H9 (cell line): ENCODE data around the gene USPL1. TPM values are rescaled to one million over a fixed set of nuclear protein-coding genes. Genes with fewer than 3 reads are reported as not detected.

Source experiments
- DNase-seq: peaks from one replicate; pipeline ENCODE4 v3.0.0-alpha.2; 2017
- H2AFZ ChIP-seq: one replicate; pipeline ENCODE4 v1.6.1; 2013; ENCODE audit warnings: mild to moderate bottlenecking, low read length, control low read depth, moderate library complexity
- H2AK5ac ChIP-seq: 2 replicates; pipeline ENCODE4 v1.6.1; 2013; ENCODE audit warnings: low read length, control low read depth, mixed read lengths; ENCODE audit not compliant: insufficient read length
- H2BK120ac ChIP-seq: one replicate; pipeline ENCODE4 v1.6.1; 2013; ENCODE audit warnings: low read depth, mild to moderate bottlenecking, low read length, control low read depth, inconsistent platforms; ENCODE audit not compliant: poor library complexity, severe bottlenecking
- H2BK12ac ChIP-seq: 2 replicates; pipeline ENCODE4 v1.6.1; 2013; ENCODE audit warnings: low read length, control low read depth, mixed read lengths, low read depth; ENCODE audit not compliant: insufficient read length
- H2BK15ac ChIP-seq: 2 replicates; pipeline ENCODE4 v1.6.1; 2013; ENCODE audit warnings: low read depth, low read length, control low read depth
- H2BK20ac ChIP-seq: one replicate; pipeline ENCODE4 v1.6.1; 2013; ENCODE audit warnings: low read depth, mild to moderate bottlenecking, low read length, control low read depth, inconsistent platforms; ENCODE audit not compliant: poor library complexity, severe bottlenecking
- H2BK5ac ChIP-seq: 2 replicates; pipeline ENCODE4 v1.6.1; 2013; ENCODE audit warnings: low read length, control low read depth, mixed read lengths; ENCODE audit not compliant: insufficient read length
- H3K14ac ChIP-seq: 2 replicates; pipeline ENCODE4 v1.6.1; 2013; ENCODE audit warnings: low read length, control low read depth; ENCODE audit not compliant: insufficient read depth
- H3K18ac ChIP-seq: 2 replicates; pipeline ENCODE4 v1.6.1; 2013; ENCODE audit warnings: low read depth, mild to moderate bottlenecking, mixed read lengths, low read length, control low read depth; ENCODE audit not compliant: insufficient read length
- H3K23ac ChIP-seq: 2 replicates; pipeline ENCODE4 v1.6.1; 2013; ENCODE audit warnings: low read length, control low read depth, mixed read lengths, low read depth; ENCODE audit not compliant: insufficient read length
- H3K23me2 ChIP-seq: 2 replicates; pipeline ENCODE4 v1.6.1; 2013; ENCODE audit warnings: low read depth, mild to moderate bottlenecking, mixed read lengths, low read length, control low read depth; ENCODE audit not compliant: insufficient read length, poor library complexity, severe bottlenecking
- H3K27ac ChIP-seq: 2 replicates; pipeline ENCODE4 v1.5.1; 2013; ENCODE audit warnings: low read length, control low read depth, mixed read lengths, low read depth; ENCODE audit not compliant: insufficient read length
- H3K27me3 ChIP-seq: 2 replicates; pipeline ENCODE4 v1.6.1; 2013; ENCODE audit warnings: low read length, control low read depth, inconsistent platforms; ENCODE audit not compliant: insufficient read depth
- H3K4ac ChIP-seq: 2 replicates; pipeline ENCODE4 v1.6.1; 2013; ENCODE audit warnings: low read depth, mild to moderate bottlenecking, control low read depth, inconsistent platforms, low read length, moderate library complexity
- H3K4me1 ChIP-seq: 2 replicates; pipeline ENCODE4 v1.6.1; 2013; ENCODE audit warnings: low read length, control low read depth, inconsistent platforms; ENCODE audit not compliant: insufficient read depth
- H3K4me2 ChIP-seq: 2 replicates; pipeline ENCODE4 v1.6.1; 2013; ENCODE audit warnings: low read length, control low read depth, mixed read lengths; ENCODE audit not compliant: insufficient read length, insufficient read depth
- H3K56ac ChIP-seq: 2 replicates; pipeline ENCODE4 v1.6.1; 2013; ENCODE audit warnings: low read depth, mild to moderate bottlenecking, mixed read lengths, low read length, control low read depth; ENCODE audit not compliant: insufficient read length
- H3K79me1 ChIP-seq: 2 replicates; pipeline ENCODE4 v1.6.1; 2013; ENCODE audit warnings: low read depth, mild to moderate bottlenecking, moderate library complexity, low read length, control low read depth, inconsistent platforms; ENCODE audit not compliant: insufficient read depth, poor library complexity, severe bottlenecking
- H3K79me2 ChIP-seq: 2 replicates; pipeline ENCODE4 v1.6.1; 2013; ENCODE audit warnings: low read length, control low read depth, inconsistent platforms; ENCODE audit not compliant: insufficient read depth
- H3K9ac ChIP-seq: 2 replicates; pipeline ENCODE4 v1.6.1; 2013; ENCODE audit warnings: low read length, control low read depth, mixed read lengths; ENCODE audit not compliant: insufficient read length; ENCODE audit errors: extremely low read depth
- H3K9me3 ChIP-seq: one replicate; pipeline ENCODE4 v1.6.1; 2013; ENCODE audit warnings: low read depth, low read length, inconsistent platforms; ENCODE audit not compliant: control insufficient read depth
- H3T11ph ChIP-seq: one replicate; pipeline ENCODE4 v1.6.1; 2013; ENCODE audit warnings: mild to moderate bottlenecking, low read length, control low read depth, inconsistent platforms
- H4K20me1 ChIP-seq: one replicate; pipeline ENCODE4 v1.6.1; 2013; ENCODE audit not compliant: control insufficient read depth, insufficient read length, insufficient read depth
- H4K5ac ChIP-seq: 2 replicates; pipeline ENCODE4 v1.6.1; 2013; ENCODE audit warnings: low read depth, mild to moderate bottlenecking, mixed read lengths, low read length, control low read depth; ENCODE audit not compliant: insufficient read length
- H4K8ac ChIP-seq: replicated peaks from 2 replicates; pipeline ENCODE4 v1.6.1; 2013; ENCODE audit warnings: low read length, control low read depth, mixed read lengths, low read depth; ENCODE audit not compliant: insufficient read length
- H4K91ac ChIP-seq: 2 replicates; pipeline ENCODE4 v1.6.1; 2013; ENCODE audit warnings: low read depth, mild to moderate bottlenecking, moderate library complexity, mixed read lengths, low read length, control low read depth; ENCODE audit not compliant: insufficient read length
- H3K27ac Mint-ChIP-seq, 3 experiments: 2 replicates in 2 of 3; 3 replicates in 1 of 3; pipeline ENCODE4 v1.8.0; 2020 to 2021; ENCODE audit warnings: mixed read lengths in 3 of 3, mild to moderate bottlenecking in 1 of 3, moderate library complexity in 1 of 3
- H3K27me3 Mint-ChIP-seq: 2 replicates; pipeline ENCODE4 v1.8.0; 2021; ENCODE audit warnings: low read depth, mild to moderate bottlenecking, moderate library complexity, mixed read lengths
- H3K36me3 Mint-ChIP-seq, 3 experiments: 2 replicates in 2 of 3; 3 replicates in 1 of 3; pipeline ENCODE4 v1.8.0; 2020 to 2021; ENCODE audit warnings: low read depth in 3 of 3, mixed read lengths in 3 of 3; ENCODE audit not compliant: insufficient read depth in 1 of 3
- H3K4me1 Mint-ChIP-seq, 2 experiments: 2 replicates each; pipeline ENCODE4 v1.8.0; 2020; ENCODE audit warnings: mixed read lengths in 2 of 2
- H3K4me3 Mint-ChIP-seq, 2 experiments: 2 replicates in 1 of 2; 3 replicates in 1 of 2; pipeline ENCODE4 v1.8.0; 2020 to 2021; ENCODE audit warnings: mild to moderate bottlenecking in 2 of 2, mixed read lengths in 2 of 2, moderate library complexity in 1 of 2
- H3K9me3 Mint-ChIP-seq, 2 experiments: 2 replicates in 1 of 2; 3 replicates in 1 of 2; pipeline ENCODE4 v1.8.0; 2020; ENCODE audit warnings: mild to moderate bottlenecking in 2 of 2, mixed read lengths in 2 of 2, moderate library complexity in 1 of 2
- WGBS: extraction: QIAGEN DNeasy Blood & Tissue Kit; methylation state at CpG from one replicate; pipeline ENCODE4 v1.1.7; 2013; ENCODE audit warnings: missing lambda C conversion rate, low lambda C conversion rate, mixed read lengths; ENCODE audit not compliant: insufficient read length; ENCODE audit errors: extremely low coverage; 5-methylcytosine and 5-hydroxymethylcytosine counted together
- total RNA-seq: library from RNA; stranded (reverse); gene quantifications from 2 replicates; pipeline ENCODE4 v1.2.1, GENCODE V29; 2021
- TF ChIP-seq, protein P1 (sequence below): fragments of 200-600 bp; sonication (generic); conservative IDR thresholded peaks from 3 replicates; pipeline ENCODE4 v1.8.0; 2021; ENCODE audit warnings: antibody characterized with exemption, mild to moderate bottlenecking

The USPL1 gene
- total RNA-seq, 1 experiment from 2014 or later: 17.6 TPM

- Histone ChIP-seq H2AFZ (no peak overlapping the region), H2BK20ac (no peak overlapping the region), H3K23me2 (no peaks in the 10 kb centered on the region), H3K4me2 (no peak overlapping the region), H4K8ac (no peak overlapping the region), H3K9ac (no peak overlapping the region), H2AK5ac (no peak overlapping the region), H2BK15ac (no peak overlapping the region), H3K4ac (no peak overlapping the region), H3K4me1 (no peaks in the 10 kb centered on the region; the same call in 1 of the 2 replicates), H4K20me1 (no peaks in the 10 kb centered on the region), H3K27me3 (no peaks in the 10 kb centered on the region), H3K23ac (no peak overlapping the region), H3K18ac (no peak overlapping the region), H2BK12ac (no peak overlapping the region), H4K5ac (no peak overlapping the region), H3K56ac (no peak overlapping the region), H3K14ac (no peak overlapping the region), H3T11ph (no peak overlapping the region), H2BK120ac (no peak overlapping the region), H3K9me3 (no peaks in the 10 kb centered on the region), H3K79me1 (no peaks in the 10 kb centered on the region), H3K79me2 (no peaks in the 10 kb centered on the region), H4K91ac (no peak overlapping the region), H3K27ac (no peak overlapping the region), H2BK5ac (no peak overlapping the region)
- Mint-ChIP-seq H3K36me3 (no peaks in the 10 kb centered on the region), H3K9me3 (peaks cover 0 to 3% of the 10 kb centered on the region in 2 experiments; a peak in 4 of 5 replicates), H3K27ac (no peak overlapping the region), H3K4me3 (no peak overlapping the region), H3K27me3 (peaks cover 2% of the 10 kb centered on the region), H3K4me1 (peaks cover 0 to 5% of the 10 kb centered on the region in 2 experiments; a peak in 1 of 4 replicates)
- no peak for DNase-seq
- no CpG with 5 or more reads among the region's 2 CpGs for WGBS
- TF ChIP-seq, protein P1, sequence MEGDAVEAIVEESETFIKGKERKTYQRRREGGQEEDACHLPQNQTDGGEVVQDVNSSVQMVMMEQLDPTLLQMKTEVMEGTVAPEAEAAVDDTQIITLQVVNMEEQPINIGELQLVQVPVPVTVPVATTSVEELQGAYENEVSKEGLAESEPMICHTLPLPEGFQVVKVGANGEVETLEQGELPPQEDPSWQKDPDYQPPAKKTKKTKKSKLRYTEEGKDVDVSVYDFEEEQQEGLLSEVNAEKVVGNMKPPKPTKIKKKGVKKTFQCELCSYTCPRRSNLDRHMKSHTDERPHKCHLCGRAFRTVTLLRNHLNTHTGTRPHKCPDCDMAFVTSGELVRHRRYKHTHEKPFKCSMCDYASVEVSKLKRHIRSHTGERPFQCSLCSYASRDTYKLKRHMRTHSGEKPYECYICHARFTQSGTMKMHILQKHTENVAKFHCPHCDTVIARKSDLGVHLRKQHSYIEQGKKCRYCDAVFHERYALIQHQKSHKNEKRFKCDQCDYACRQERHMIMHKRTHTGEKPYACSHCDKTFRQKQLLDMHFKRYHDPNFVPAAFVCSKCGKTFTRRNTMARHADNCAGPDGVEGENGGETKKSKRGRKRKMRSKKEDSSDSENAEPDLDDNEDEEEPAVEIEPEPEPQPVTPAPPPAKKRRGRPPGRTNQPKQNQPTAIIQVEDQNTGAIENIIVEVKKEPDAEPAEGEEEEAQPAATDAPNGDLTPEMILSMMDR: no peak
These were observed 68.3 kb downstream of the USPL1 start for GRCh38 chr13:30685987-30686386.
